BE2C (cell line): Measurements from ENCODE around the gene FXYD7.
"Not testable (repeated sequence)": the region's sequence is repeated elsewhere in the genome, so short reads cannot be mapped to it uniquely, and the experiment has no call there.

ENCODE experiments used
- DNase-seq: peaks from one replicate; pipeline ENCODE4 v3.0.0-alpha.2; 2020
- H3K27me3 ChIP-seq: fragments of 250-450 bp; sonication (Bioruptor Pico); 2 replicates; pipeline ENCODE4 v1.5.1; 2020; ENCODE audit warnings: mild to moderate bottlenecking
- H3K36me3 ChIP-seq: fragments of 250-450 bp; sonication (Bioruptor Pico); 2 replicates; pipeline ENCODE4 v1.5.1; 2020; ENCODE audit warnings: mild to moderate bottlenecking
- H3K4me1 ChIP-seq: fragments of 250-450 bp; sonication (Bioruptor Pico); 2 replicates; pipeline ENCODE4 v1.5.1; 2020
- H3K4me3 ChIP-seq: 2 replicates; pipeline ENCODE4 v1.5.1; 2011; ENCODE audit warnings: low read depth, low read length
- H3K9me3 ChIP-seq: fragments of 250-450 bp; sonication (Bioruptor Pico); 2 replicates; pipeline ENCODE4 v1.5.1; 2020
- CTCF ChIP-seq: IDR thresholded peaks from 2 replicates; pipeline ENCODE4 v1.5.1; 2012; ENCODE audit warnings: mild to moderate bottlenecking, low read depth, low read length

Gene FXYD7

DNA sequence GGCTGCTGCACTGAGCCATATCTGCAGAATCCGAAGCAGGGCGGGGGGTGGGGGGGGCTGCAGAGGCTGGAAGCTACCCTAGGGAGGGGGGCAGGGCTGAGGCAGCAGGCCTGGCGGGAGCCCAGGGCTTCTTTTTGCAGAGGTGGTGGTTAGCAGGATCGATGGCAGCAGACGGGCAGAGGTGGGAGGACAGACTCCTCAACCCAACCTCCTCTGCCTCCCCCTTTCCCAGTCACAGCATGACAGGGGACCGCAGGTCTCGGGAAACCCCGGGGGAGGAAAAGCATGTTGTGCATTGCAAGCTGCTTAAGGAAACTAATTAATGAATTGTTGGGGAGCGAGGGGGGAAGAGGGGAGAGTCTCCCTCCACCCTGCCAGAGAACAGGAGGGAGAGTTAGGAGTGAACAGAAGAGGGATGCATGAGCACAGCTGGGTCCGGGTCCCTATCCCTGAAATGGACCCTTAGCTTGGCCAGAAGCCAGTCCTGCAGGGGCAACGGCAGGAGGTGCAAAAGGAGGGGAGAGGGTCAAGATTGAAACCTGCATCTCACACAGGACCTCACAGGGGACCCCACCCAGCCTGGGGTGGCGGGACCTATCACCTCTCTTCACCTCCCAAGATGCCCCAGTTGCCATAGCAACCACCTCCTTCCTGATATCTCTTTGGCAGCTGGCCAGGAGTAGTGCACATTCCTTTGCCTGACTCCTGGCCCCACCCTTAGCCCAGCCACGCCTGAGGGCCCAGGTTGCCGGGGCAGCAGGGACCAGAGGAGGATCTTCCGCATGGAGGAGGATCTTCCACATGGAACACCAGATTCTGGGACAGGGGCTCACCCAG is 1.8 kb downstream of the FXYD7 start:
- no peak for TF ChIP-seq CTCF
- Histone ChIP-seq H3K4me1 (peaks cover 4% of the 10 kb centered on the region), H3K4me3 (no peak overlapping the region)

DNA sequence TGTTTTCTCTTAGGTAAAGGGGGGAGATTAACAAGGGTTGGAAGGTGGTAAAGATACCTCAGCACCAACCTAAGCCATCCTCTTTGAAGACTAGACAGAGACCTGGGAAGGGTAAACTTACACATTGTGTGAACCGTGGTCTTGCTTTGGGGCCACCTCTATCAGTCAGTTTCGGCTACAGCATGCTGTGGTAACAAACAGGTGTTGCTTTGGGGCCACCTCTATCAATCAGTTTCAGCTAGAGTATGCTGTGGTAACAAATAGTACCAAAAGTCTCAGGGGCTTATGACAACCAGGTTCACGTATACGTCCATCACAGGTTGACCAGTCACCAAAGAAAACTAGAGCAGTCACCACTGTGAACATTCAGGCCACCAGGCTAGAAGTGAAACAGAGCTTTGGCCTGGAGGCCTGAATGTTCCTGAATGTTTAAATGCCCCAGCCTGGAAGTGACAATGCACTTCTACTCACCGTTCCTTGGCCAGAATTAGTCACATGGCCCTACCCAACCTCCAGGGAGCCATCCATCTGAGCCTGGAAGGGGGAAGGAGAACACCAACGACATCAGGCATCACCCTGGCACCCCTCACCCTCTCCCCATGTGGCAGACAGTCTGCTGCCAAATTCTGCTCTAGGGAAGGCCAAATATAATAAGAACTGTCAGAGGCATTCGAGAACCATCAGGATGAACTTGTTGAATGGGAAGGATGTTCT is 3.8 kb downstream of the FXYD7 start:
- Histone ChIP-seq H3K4me3 (no peak overlapping the region), H3K27me3 (peaks cover 34% of the 10 kb centered on the region), H3K36me3 (no peaks in the 10 kb centered on the region), H3K9me3 (no peaks in the 10 kb centered on the region), H3K4me1 (no peaks in the 10 kb centered on the region)
- TF ChIP-seq CTCF: no peak
- no peak for DNase-seq

More for the DNA sequence above, 1.8 kb downstream of the FXYD7 start:
- no peaks in the 10 kb centered on the region for H3K9me3 ChIP-seq
- H3K36me3 ChIP-seq: no peaks in the 10 kb centered on the region
- DNase-seq: no peak
- peaks cover 30% of the 10 kb centered on the region for H3K27me3 ChIP-seq

- Histone ChIP-seq H3K36me3 (no peaks in the 10 kb centered on the region), H3K4me3 (no peak overlapping the region), H3K4me1 (no peaks in the 10 kb centered on the region), H3K27me3 (peaks cover 33% of the 10 kb centered on the region), H3K9me3 (no peaks in the 10 kb centered on the region)
- no peak for DNase-seq
- TF ChIP-seq CTCF: no peak
Measured at GRCh38 chr19:35149463-35149862, 6.4 kb downstream of the FXYD7 start.

DNA sequence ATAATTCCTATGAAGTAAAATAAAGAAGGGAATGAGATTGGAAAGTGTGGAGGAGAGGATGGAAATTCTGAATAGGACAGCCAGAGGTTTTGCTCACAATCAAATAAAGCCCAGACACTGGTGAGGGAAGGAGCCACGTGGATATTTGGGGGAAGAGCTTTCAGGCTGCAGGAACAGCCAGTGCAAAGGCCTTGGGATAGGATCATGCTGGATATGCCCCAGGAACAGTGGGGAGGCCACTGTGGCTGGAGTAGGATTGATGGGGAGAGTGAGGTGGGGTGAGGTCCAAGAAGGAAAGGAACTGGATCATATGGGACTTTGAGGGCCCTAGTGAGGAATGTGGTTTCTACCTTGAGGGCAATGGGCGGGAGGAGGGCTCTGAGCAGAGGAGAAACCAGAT is 7.4 kb downstream of the FXYD7 start:
- Histone ChIP-seq H3K4me1 (no peaks in the 10 kb centered on the region), H3K9me3 (no peaks in the 10 kb centered on the region), H3K4me3 (no peak overlapping the region), H3K36me3 (no peaks in the 10 kb centered on the region), H3K27me3 (peaks cover 38% of the 10 kb centered on the region)
- TF ChIP-seq CTCF: no peak
- DNase-seq: no peak

GRCh38 chr19:35151273-35152065 is 8.4 kb downstream of the FXYD7 start:
- DNase-seq: no peak
- Histone ChIP-seq H3K4me1 (no peaks in the 10 kb centered on the region), H3K4me3 (no peak overlapping the region), H3K27me3 (peaks cover 48% of the 10 kb centered on the region), H3K36me3 (no peaks in the 10 kb centered on the region), H3K9me3 (no peaks in the 10 kb centered on the region)
- TF ChIP-seq CTCF: no peak

- not testable (repeated sequence) for H3K4me1 ChIP-seq, H3K9me3 ChIP-seq, H3K4me3 ChIP-seq, H3K36me3 ChIP-seq, DNase-seq
- peaks cover 65% of the 10 kb centered on the region for H3K27me3 ChIP-seq
Measured at GRCh38 chr19:35153129-35153522, 10.1 kb downstream of the FXYD7 start.
